ENCODE results near the gene RETREG3. TPM values are rescaled to one million over a fixed set of nuclear protein-coding genes. Genes with fewer than 3 reads are reported as not detected.
"Not testable (repeated sequence)": the region's sequence is repeated elsewhere in the genome, so short reads cannot be mapped to it uniquely, and the experiment has no call there.

The RETREG3 gene
- polyA plus RNA-seq, 1 donor: 39.5 TPM

DNA sequence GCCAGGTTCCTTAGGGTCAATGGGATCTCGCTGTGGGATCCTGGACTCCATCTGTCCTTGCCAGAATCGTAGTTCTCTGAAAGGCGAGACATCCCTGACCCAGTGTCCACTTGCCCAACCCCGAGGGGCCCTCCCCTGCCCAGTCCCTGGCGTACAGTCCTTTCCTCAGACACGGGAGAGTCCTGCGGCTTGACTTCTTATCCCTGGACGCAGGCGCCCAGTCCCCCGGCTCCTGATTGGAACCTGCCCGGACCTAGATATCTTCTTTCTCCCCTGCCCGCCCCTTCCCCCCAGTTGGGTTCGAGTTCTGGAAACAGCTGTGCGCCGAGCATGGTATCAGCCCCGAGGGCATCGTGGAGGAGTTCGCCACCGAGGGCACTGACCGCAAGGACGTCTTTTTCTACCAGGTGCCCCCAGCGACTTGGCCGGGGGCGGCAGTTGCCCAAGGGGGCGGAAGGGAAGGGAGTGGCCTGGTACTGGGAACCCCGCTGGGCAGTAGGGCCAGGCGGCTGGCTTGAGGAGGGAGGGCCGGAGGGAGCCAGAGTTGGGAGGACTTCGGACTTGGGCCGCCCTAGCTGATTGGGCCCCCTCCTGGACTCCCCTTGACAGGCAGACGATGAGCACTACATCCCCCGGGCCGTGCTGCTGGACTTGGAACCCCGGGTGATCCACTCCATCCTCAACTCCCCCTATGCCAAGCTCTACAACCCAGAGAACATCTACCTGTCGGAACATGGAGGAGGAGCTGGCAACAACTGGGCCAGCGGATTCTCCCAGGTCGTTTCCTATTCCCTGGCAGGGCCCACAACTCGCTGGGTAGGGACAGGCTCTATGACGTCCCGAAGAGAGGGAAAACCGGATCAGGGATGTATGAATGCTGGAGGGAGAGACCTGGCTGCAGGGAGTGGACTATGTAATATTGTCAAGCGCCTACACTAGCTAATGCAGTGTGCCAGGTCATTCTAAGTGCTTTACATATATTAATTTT, 934 bp upstream of the RETREG3 start:
- DNase-seq: not testable (repeated sequence)

DNA sequence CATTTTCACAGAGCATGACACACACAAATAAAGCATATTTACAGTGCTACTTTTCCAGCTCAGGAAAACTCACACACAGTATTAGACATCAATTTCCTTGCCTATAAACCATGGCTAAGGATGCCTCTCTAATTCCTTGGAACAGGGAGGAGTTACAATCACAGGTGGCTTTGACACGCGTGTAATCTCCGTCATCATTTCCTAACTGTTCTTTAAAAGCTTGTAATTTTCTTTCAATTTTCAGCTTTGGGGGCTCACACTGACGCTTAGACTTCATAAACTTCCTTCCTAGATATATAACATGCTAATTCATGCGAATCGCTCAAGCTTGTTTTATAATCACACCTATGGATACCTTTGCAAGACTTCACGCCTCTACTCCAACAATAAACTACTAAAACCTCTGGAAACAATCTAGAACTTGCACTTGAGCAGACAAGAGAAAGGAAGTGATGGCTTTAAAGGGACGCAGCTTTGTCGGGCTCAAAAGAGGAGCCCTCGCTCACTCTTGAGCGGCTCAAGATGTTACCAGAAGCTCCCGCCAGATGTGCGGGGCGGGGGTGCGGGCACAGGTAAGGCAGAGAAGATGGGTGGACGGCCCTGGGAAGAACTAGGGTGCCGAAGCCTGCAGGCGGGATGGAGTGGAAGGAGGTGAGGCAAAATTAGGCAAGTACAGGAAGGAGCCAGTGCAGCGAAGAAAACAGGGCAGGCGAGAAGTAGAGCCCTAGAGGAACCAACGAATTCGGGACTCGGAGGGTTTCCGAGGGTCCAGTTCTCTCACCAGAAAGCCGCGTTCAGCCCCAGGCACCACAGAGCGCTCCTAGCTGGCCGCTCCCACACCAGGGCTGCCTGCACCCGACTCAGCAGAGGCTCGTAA, 631 bp downstream of the RETREG3 start:
- DNase-seq: no peak

DNA sequence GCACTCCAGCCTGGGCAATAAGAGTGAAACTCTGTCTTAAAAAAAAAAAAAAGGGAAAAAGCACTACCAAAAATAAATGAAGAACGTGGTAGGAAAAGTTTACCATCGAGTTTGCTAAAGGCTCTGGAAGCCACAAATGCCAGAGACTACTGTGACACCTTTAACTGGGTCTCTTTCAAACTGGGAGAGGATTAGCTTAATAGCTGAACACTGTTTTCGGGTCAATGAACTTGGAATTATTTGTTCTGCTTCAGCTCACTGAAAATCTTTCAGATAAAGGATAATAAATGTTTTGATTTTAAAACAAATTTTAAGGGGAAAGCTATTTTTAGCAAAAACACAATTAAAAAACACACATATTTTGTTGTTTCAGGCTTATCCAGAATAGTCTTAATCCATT, 1.4 kb downstream of the RETREG3 start:
- no peak for DNase-seq

DNA sequence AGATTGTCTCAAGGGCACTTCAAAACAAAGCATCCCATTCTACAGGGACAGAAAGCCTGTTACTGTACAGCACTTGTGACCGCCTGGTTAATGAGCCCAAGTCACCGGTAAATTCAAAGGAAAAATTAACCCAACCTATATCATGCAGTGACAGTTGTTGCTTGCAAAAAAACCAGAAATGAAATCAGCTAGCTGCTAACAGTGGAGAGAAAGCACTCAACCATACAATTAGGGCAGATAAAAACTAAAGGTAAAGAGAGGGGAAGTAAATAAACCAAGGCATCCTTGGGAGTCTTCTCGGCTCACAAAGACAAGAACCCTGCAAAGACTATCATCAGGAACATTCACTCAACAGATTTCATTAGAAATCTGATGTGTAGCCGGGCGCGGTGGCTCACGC, 5.9 kb downstream of the RETREG3 start:
- no peak for DNase-seq

DNA sequence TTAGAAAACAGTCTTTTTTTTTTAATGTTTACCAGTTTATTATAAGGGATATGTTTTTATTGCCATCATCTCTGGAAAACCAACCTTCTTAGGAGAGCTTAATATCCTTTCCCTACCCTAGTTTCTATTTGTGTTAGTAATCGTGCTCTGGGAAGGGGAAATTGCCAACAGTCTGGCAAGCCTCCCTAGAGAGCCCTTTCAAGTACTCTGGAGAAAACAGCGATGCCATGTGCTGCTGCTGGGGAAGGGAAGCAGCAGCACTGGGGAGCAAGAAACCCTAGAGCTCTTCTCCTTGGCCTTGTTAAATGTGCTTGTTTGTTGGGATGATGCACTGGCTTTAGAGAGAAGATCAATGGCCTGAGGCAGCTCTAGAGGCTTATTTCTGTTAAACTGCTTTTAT, 10.3 kb downstream of the RETREG3 start:
- no peak for DNase-seq

DNA sequence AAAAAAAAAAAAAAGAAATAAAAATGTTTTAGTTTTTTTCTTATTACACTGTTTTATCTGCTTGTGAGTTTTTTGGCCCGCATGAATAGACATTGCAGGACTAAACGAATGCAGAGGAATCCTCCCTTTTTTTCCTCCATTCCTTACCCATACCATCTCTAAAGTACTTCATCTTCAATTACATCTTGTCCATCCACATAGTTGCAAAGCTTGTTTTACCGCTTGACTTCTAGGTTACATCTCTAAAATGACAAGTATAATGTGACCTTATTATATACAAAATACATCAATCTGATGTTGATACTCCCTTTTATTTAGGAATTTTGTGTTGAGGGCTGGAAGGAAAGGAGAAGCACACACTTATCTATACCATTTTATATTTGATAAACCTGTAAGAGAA, 12.8 kb downstream of the RETREG3 start:
- no peak for DNase-seq

DNA sequence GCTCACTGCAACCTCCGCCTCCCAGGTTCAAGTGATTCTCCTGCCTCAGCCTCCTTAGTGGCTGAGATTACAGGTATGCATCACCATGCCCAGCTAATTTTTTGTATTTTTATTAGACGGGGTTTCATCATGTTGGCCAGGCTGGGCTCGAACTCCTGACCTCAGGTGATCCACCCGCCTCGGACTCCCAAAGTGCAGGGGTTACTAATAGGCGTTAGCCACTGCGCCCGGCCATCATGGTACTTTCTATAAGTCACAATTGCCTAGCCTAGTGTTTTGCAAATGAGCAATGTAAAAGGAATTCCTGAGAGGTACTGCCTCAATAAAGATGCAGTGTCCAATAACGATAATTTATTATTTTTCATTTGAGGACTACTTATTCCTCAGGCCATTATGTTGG, 17.8 kb downstream of the RETREG3 start:
- DNase-seq: no peak

DNA sequence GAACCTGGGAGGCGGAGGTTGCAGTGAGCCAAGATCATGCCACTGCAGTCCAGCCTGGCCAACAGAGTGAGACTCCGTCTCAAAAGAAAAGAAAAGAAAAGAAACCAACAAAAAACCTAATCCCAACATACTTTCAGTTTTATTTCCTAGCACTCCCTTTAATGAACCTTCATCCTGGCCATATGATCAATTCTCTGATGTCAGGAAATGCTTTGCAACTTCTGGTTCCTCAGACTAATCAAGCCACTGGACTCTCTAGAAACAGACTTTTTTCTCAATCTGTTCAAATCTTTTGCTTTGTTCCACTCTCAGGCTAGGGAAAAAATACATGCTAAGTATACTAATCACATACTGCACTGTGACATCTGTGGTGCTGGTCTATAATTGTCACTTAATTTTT, 18.3 kb downstream of the RETREG3 start:
- DNase-seq: no peak

DNA sequence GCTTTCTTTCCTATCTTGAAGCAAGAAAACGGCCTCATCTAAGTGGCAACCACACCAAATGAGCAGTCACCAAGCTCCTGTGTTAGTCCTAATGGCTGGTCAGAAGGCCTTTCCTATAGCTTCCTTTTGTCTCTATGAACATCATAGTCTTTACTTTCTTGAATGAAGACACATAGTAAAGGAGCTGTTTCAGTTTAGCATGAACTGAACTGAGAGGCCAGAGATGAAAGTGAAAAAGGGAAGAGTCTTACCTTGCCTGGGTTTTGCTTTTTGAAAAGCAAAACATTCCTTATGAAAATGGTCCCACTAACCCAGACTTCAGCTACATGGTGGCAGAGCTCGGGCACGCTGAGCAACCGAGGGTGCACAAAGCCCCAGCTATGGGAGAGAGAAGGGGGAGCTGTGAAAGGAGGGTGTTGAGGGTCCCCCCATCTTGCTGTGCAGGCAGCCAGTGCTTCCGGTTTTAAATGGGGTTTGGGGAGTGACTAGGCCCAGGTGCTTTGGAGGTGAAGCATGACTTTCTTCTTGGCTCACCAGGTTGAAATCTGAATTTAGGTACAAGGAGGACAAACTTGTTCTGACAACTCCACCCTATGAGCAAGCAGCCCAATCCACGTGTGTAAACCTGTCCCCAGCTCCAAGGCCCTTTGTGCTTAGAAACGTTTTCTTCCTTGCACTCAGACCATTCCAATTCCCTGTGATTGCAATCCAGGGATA, 22.5 kb downstream of the RETREG3 start:
- DNase-seq: no peak

DNA sequence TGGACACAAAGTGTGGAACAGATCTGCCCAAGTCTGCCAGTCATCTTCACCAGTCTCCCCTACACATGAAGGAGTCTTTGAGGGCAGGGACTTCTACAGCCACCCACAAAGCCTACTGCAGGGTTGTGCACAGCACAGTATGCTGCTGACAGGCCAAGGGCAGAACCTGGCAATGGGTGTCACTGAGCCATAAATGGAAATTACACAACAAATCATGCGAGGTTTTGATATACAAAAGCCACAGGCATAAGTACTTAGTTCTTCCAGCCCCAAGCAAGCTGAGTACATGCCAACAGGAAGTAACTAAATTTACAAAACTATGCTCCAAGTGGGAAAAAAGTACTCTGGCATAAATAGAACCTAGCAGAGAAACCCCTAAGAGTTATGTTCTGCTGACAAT, 23.8 kb downstream of the RETREG3 start:
- DNase-seq: no peak

DNA sequence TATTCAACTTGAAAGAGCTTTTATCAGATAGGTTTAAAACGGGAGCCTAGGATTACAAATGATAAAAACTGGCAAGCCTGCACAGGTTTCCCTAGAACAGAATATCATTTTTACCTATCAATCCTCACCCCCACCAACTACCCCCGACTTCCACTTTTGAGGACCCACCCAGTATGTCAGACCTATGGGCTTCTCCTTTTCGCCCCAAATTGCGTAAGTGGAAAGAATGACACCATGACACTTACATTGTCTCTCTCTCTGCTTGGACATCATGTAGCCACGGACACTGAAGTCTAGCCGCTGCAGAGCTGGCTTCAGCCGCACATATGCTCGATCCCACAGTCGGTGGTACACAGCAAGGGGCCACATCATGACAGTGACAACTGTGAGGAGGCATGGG, 24.3 kb downstream of the RETREG3 start:
- no peak for DNase-seq

DNA sequence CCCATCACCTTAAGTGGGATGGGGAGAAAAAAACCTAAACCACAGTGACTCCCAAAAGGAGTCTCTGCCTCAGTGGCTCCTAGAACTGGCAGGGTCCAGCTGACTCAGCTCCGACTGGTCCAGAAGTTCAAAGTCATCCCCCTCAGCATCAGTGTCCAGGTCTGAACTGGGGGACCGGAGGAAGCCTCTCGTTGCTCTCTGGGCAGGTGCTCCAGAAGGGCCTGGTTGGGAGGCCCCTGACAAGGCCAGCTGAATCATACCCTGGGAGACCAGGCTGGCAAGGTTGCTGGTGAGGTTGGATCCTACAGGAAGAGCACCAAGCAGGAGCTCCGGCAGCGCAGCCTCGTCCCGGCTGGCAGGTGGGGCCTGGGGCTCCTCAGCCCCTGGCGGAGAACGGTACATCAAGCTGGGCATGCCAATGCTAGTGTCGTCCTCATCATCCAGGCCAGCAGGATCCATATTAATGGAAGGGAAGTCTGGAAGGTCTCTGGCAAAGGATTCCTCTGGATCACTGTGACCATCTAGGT, 27.4 kb downstream of the RETREG3 start:
- DNase-seq: no peak

DNA sequence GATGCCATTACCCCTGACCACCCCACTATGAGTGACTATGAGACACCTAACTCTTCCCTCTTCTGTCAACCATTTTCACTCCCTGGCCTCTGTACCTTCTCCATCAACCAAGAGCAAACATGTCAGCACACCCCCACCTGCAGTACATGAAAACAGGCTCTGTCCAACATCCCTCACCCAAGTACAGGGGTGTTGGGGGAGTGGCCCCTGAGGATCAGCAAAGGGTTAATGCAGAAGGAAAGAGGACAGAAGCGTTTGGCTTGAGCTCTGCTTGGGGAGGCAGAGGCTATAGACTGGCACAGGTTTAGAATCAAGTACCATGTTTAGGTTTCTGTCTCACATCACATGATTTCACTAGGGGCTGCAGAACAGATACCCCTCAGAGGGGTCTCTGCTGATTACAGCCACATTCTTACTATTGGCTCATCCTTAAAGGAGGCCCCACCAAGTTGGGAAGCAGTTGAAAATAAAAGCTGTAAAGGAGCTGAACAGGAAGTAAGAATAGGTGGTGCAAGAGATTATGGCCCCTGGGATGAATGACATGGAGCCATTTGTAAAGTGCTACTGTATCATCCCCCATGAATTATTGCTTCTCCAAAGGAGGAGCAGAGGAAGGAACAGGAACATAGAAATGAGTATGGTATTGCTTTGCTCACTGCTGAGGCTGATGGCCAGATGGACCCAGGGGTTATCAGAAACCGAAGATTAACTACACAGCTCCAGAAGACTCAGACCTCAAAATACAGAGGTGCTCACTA, 29.2 kb downstream of the RETREG3 start:
- DNase-seq: no peak

DNA sequence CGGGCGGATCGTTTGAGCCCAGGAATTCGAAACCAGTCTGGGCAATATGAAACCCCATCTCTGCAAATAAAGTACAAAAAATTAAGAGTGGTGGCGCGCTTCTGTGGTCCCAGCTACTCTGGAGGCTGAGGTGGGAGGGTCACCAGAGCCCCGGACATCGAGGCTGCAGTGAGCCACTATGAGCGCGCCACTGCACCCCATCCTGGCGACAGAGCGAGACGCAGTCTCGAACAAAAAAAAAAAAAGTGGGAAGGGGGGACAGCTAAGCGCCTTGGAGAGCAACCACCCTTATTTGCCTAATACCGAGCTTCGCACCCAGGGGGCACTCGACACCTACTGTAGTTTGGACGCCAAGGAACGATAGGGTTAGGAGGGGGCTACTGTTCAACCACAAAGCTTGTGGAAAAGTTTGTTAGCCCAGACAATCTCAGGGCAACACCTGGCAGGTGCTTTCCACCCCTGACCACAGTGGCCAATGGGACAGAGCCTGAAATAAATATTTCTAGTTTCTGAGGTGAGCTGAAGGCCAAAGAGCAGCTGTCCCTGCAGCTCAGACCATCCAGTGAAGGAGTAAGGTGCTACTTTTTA, 30.8 kb downstream of the RETREG3 start:
- peak; percentile 65 for DNase-seq

DNA sequence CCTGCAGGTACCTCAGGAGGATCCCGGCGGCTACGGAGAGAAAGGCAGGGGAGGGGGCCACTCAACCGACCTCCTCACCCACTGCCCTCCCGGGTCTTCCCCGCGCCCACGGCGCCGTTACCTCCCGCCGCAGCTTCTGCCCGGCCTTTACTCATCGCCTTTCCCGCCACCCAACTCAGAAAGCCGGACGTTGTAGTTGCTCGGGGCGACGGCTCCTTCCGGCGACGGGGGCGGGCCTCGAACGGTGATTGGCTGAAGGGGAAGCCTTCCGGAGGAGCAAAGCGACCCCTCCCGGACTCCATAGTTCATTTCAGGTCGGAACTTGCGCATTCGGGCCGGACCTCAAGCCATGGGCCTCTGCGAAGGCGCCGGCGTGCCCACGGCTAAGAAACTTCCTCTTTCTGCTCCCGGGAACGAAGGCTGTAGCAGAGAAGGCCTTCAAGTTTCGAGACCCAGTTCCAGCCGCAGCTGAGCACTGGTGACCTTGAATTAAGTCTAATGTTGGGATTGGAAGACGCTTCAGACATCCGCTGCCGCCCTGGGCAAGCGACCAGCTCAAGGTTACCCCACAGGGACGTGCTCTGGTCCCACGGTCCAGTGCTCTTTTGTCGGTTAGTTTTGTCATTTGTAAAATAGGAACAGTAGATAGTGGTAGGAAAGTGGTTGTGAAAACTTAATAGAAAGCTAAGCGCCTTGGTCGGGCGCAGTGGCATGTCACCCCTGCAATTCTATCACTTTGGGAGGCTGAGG, 31.5 kb downstream of the RETREG3 start, which contains the start of gene PSMC3IP:
Gene PSMC3IP, minus strand, starts transcription at position 198 of the 750 bp plus-strand sequence. Its CDS starts 43 bp downstream, at position 155.
- DNase-seq: peak; percentile 95

DNA sequence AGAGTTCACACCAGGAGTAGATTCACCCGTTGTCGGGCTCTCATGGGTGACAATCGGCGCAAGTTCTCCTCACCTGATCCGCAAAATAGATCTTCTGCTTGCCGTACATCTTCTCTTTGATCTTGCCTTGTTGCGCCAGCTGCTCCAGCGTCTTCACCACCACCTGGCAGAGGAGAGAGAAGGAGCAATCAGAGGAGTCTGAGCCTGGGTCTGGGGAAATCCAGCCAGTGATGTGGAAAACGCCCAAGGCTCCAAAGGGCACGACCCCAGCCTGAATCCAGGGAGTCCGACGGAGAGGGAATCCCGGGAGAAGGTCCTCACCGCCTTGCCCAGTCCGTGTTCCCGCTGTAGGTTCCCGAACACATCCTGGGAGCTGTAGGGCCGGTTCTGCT, 32.0 kb downstream of the RETREG3 start:
- no peak for DNase-seq

DNA sequence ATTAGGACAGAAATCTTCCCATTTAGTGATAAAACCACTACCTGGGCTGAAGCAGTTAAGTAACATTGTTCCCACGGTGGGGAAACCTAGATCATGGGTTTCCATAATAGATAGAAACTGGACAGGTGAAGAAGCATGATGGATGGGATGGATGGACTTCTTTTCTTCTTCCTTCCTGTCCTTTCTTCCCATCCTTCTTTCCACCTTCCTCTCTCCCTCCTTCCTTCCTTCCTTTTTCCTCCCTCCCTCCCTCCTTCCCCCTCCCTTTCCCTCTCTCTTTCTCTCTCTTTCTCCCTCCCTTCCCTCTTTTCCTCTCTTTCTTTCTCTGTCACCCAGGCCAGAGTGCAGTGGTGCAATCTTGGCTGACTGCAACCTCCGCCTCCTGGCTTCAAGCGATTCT, 34.7 kb downstream of the RETREG3 start:
- no peak for DNase-seq

DNA sequence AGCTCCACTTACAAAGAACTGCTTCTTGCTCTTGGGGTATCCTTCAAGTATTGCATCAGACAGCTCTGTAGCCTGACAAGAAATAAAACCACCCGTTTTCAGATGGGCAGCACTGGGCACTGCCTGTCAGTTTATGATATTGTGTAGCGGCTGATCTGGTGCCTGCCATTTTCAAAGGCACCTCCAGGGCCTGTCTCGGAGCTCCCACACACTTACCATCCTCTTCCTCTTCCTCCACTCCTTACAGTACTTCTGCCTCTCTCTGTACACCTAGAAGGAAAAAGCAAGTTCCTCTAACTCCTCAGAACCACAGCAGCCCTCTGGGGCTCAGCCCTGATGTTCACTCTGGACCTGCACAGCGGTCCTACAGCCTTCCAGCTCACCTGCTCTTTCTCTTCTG, 36.1 kb downstream of the RETREG3 start:
- DNase-seq: no peak

DNA sequence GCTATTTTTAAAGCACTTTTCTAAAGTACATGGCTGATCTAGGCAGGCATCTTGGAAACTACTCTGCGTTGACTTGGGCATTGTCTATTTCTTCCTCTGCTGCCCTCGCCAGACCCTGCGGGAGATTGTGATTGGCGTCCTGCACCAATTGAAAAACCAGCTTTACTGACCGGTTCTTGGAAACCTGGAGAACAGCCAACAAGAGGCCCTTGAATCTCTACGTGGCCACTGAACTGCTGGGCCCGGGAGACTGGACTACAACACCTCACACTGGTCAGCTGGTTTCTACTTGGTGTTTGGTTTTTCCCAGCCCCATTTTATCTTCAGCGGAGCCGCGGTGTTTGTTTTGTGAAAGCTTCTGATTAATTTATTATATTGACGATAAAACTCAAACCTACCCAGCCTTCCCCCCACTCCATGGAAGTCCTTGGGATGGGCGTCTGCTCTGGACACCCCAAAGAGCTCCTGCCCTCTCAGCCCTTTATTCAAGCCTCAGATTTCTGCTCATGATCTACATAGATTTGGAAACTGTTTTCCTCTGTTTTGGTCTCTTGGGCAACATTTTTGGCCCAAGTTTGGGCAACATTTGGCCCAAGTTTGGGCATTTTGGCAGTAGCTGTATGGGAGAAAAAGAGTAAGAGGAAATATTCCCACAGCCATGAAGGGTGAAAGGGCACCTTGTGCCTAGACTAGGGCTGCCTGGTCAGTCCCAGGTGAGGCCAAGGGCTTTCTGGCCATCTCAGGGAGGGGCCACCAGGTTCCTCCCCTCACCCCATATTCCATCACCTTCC, 37.5 kb downstream of the RETREG3 start:
- DNase-seq: no peak
